ENCODE data around the gene IDH3B. TPM values are rescaled to one million over a fixed set of nuclear protein-coding genes. Genes with fewer than 3 reads are reported as not detected.

The IDH3B gene
- total and polyA plus RNA-seq, 4 donors: 51.4 to 104 (median 59.2) TPM

GRCh38 chr20:2619961-2620595 is 43.9 kb downstream of the IDH3B start:
- Histone ChIP-seq H3K27ac (ENCODE audit: low read depth in 1 of 2, low read length in 2 of 2) (no peak overlapping the region), H3K36me3 (ENCODE audit: control insufficient read depth in 1 of 2, insufficient read depth in 2 of 2, low read length in 1 of 2) (no peaks in the 10 kb centered on the region), H3K27me3 (ENCODE audit: control insufficient read depth in 1 of 2, insufficient read depth in 2 of 2, low read length in 1 of 2) (no peaks in the 10 kb centered on the region), H3K9me3 (ENCODE audit: control insufficient read depth, low read length) (peaks cover 2% of the 10 kb centered on the region), H3K4me3 (ENCODE audit: low read length in 2 of 2) (no peak overlapping the region), H3K4me1 (ENCODE audit: control insufficient read depth in 1 of 2, insufficient read depth in 2 of 2, low read length in 2 of 2) (no peaks in the 10 kb centered on the region)
- WGBS, 2 donors: 84 to 91% methylated on average over 3 of the region's 3 CpGs
- intact Hi-C loops (cut with DNase I): no loop called here
- no peak for DNase-seq
- ATAC-seq (ENCODE audit: low FRiP score): no peak

GRCh38 chr20:2619337-2619736 is 44.7 kb downstream of the IDH3B start:
- Histone ChIP-seq H3K4me1 (ENCODE audit: control insufficient read depth in 1 of 2, insufficient read depth in 2 of 2, low read length in 2 of 2) (no peaks in the 10 kb centered on the region), H3K9me3 (ENCODE audit: control insufficient read depth, low read length) (peaks cover 2% of the 10 kb centered on the region), H3K4me3 (ENCODE audit: low read length in 2 of 2) (no peak overlapping the region), H3K36me3 (ENCODE audit: control insufficient read depth in 1 of 2, insufficient read depth in 2 of 2, low read length in 1 of 2) (no peaks in the 10 kb centered on the region), H3K27me3 (ENCODE audit: control insufficient read depth in 1 of 2, insufficient read depth in 2 of 2, low read length in 1 of 2) (no peaks in the 10 kb centered on the region), H3K27ac (ENCODE audit: low read depth in 1 of 2, low read length in 2 of 2) (no peak overlapping the region)
- DNase-seq: no peak
- intact Hi-C loops (cut with DNase I): no loop called here
- whole genome bisulfite sequencing, 2 donors: 72 to 73% methylated on average over 2 of the region's 2 CpGs
- ATAC-seq (ENCODE audit: low FRiP score): no peak

- Histone ChIP-seq H3K4me3 (ENCODE audit: low read length in 2 of 2) (no peak overlapping the region), H3K27me3 (ENCODE audit: control insufficient read depth in 1 of 2, insufficient read depth in 2 of 2, low read length in 1 of 2) (no peaks in the 10 kb centered on the region), H3K4me1 (ENCODE audit: control insufficient read depth in 1 of 2, insufficient read depth in 2 of 2, low read length in 2 of 2) (no peaks in the 10 kb centered on the region), H3K27ac (ENCODE audit: low read depth in 1 of 2, low read length in 2 of 2) (no peak overlapping the region), H3K9me3 (ENCODE audit: control insufficient read depth, low read length) (peaks cover 2% of the 10 kb centered on the region), H3K36me3 (ENCODE audit: control insufficient read depth in 1 of 2, insufficient read depth in 2 of 2, low read length in 1 of 2) (no peaks in the 10 kb centered on the region)
- intact Hi-C loops (cut with DNase I): no loop called here
- DNase-seq (no peak), ATAC-seq (ENCODE audit: low FRiP score) (no peak)
- WGBS, 2 donors: 75 to 78% methylated on average over 6 of the region's 6 CpGs
These were observed 45.2 kb downstream of the IDH3B start for GRCh38 chr20:2618815-2619214.

- Histone ChIP-seq H3K27me3 (ENCODE audit: control insufficient read depth in 1 of 2, insufficient read depth in 2 of 2, low read length in 1 of 2) (no peaks in the 10 kb centered on the region), H3K4me3 (ENCODE audit: low read length in 2 of 2) (no peak overlapping the region), H3K27ac (ENCODE audit: low read depth in 1 of 2, low read length in 2 of 2) (no peak overlapping the region), H3K4me1 (ENCODE audit: control insufficient read depth in 1 of 2, insufficient read depth in 2 of 2, low read length in 2 of 2) (no peaks in the 10 kb centered on the region), H3K9me3 (ENCODE audit: control insufficient read depth, low read length) (peaks cover 2% of the 10 kb centered on the region), H3K36me3 (ENCODE audit: control insufficient read depth in 1 of 2, insufficient read depth in 2 of 2, low read length in 1 of 2) (no peaks in the 10 kb centered on the region)
- 88 to 90% methylated on average over 16 of the region's 16 CpGs for WGBS, 2 donors
- ATAC-seq (ENCODE audit: low FRiP score) (no peak), DNase-seq (no peak)
- intact Hi-C loops (cut with DNase I): no loop called here
These were observed 46.8 kb downstream of the IDH3B start for GRCh38 chr20:2617099-2617714.

- WGBS, 2 donors: 64 to 73% methylated on average over 9 of the region's 9 CpGs
- no peaks in the 10 kb centered on the region for H3K36me3 ChIP-seq (ENCODE audit: control insufficient read depth in 1 of 2, insufficient read depth in 2 of 2, low read length in 1 of 2)
- intact Hi-C loops (cut with DNase I): no loop called here
- no peak overlapping the region for H3K27ac ChIP-seq (ENCODE audit: low read depth in 1 of 2, low read length in 2 of 2)
- peaks cover 2% of the 10 kb centered on the region for H3K9me3 ChIP-seq (ENCODE audit: control insufficient read depth, low read length)
- no peak for DNase-seq
- no peaks in the 10 kb centered on the region for H3K4me1 ChIP-seq (ENCODE audit: control insufficient read depth in 1 of 2, insufficient read depth in 2 of 2, low read length in 2 of 2)
- H3K27me3 ChIP-seq (ENCODE audit: control insufficient read depth in 1 of 2, insufficient read depth in 2 of 2, low read length in 1 of 2): no peaks in the 10 kb centered on the region
- H3K4me3 ChIP-seq (ENCODE audit: low read length in 2 of 2): no peak overlapping the region
- no peak for ATAC-seq (ENCODE audit: low FRiP score)
These were observed 47.4 kb downstream of the IDH3B start for GRCh38 chr20:2616634-2617033.

- Histone ChIP-seq H3K36me3 (ENCODE audit: control insufficient read depth in 1 of 2, insufficient read depth in 2 of 2, low read length in 1 of 2) (no peaks in the 10 kb centered on the region), H3K4me1 (ENCODE audit: control insufficient read depth in 1 of 2, insufficient read depth in 2 of 2, low read length in 2 of 2) (no peaks in the 10 kb centered on the region), H3K4me3 (ENCODE audit: low read length in 2 of 2) (no peak overlapping the region), H3K27ac (ENCODE audit: low read depth in 1 of 2, low read length in 2 of 2) (no peak overlapping the region), H3K9me3 (ENCODE audit: control insufficient read depth, low read length) (peaks cover 3% of the 10 kb centered on the region), H3K27me3 (ENCODE audit: control insufficient read depth in 1 of 2, insufficient read depth in 2 of 2, low read length in 1 of 2) (peaks cover 0 to 2% of the 10 kb centered on the region in 2 donors)
- DNase-seq (no peak), ATAC-seq (ENCODE audit: low FRiP score) (no peak)
- intact Hi-C loops (cut with DNase I): no loop called here
- whole genome bisulfite sequencing, 2 donors: 81 to 89% methylated on average over 3 of the region's 3 CpGs
These were observed 51.9 kb downstream of the IDH3B start for GRCh38 chr20:2612073-2612472.

GRCh38 chr20:2610941-2611720 is 52.9 kb downstream of the IDH3B start:
- Histone ChIP-seq H3K4me3 (ENCODE audit: low read length in 2 of 2) (no peak overlapping the region), H3K36me3 (ENCODE audit: control insufficient read depth in 1 of 2, insufficient read depth in 2 of 2, low read length in 1 of 2) (no peaks in the 10 kb centered on the region), H3K4me1 (ENCODE audit: control insufficient read depth in 1 of 2, insufficient read depth in 2 of 2, low read length in 2 of 2) (no peaks in the 10 kb centered on the region), H3K27ac (ENCODE audit: low read depth in 1 of 2, low read length in 2 of 2) (no peak overlapping the region), H3K9me3 (ENCODE audit: control insufficient read depth, low read length) (peaks cover 3% of the 10 kb centered on the region), H3K27me3 (ENCODE audit: control insufficient read depth in 1 of 2, insufficient read depth in 2 of 2, low read length in 1 of 2) (peaks cover 0 to 2% of the 10 kb centered on the region in 2 donors)
- intact Hi-C loops (cut with DNase I): no loop called here
- ATAC-seq (ENCODE audit: low FRiP score) (no peak), DNase-seq (no peak)
- 67 to 73% methylated on average over 6 of the region's 6 CpGs for WGBS, 2 donors

GRCh38 chr20:2610326-2610725 is 53.7 kb downstream of the IDH3B start:
- ATAC-seq (ENCODE audit: low FRiP score) (no peak), DNase-seq (no peak)
- Histone ChIP-seq H3K27ac (ENCODE audit: low read depth in 1 of 2, low read length in 2 of 2) (no peak overlapping the region), H3K27me3 (ENCODE audit: control insufficient read depth in 1 of 2, insufficient read depth in 2 of 2, low read length in 1 of 2) (peaks cover 0 to 2% of the 10 kb centered on the region in 2 donors), H3K9me3 (ENCODE audit: control insufficient read depth, low read length) (peaks cover 3% of the 10 kb centered on the region), H3K36me3 (ENCODE audit: control insufficient read depth in 1 of 2, insufficient read depth in 2 of 2, low read length in 1 of 2) (no peaks in the 10 kb centered on the region), H3K4me3 (ENCODE audit: low read length in 2 of 2) (no peak overlapping the region), H3K4me1 (ENCODE audit: control insufficient read depth in 1 of 2, insufficient read depth in 2 of 2, low read length in 2 of 2) (no peaks in the 10 kb centered on the region)
- WGBS, 2 donors: 82 to 84% methylated on average over 6 of the region's 6 CpGs
- intact Hi-C loops (cut with DNase I): no loop called here

Data from aorta (tissue), 5 donors.